Omental fat pad (tissue), 4 donors: ENCODE data around the gene RNF5. TPM values are rescaled to one million over a fixed set of nuclear protein-coding genes. Genes with fewer than 3 reads are reported as not detected.

Experiments
- ATAC-seq: fragments of 150-250 bp; one replicate; pipeline ENCODE4 v1.9.1; 2016; ENCODE audit warnings: mild to moderate bottlenecking, moderate library complexity; ENCODE audit not compliant: low FRiP score
- DNase-seq: peaks from one replicate; pipeline ENCODE4 v3.0.0-alpha.2; 2019; ENCODE audit warnings: low spot score
- CTCF ChIP-seq, 3 donors: fragments of 450-650 bp; IDR thresholded peaks; one replicate each; pipeline ENCODE4 v1.5.1; 2016 to 2017; ENCODE audit warnings: antibody characterized with exemption in 3 of 3, mild to moderate bottlenecking in 3 of 3, moderate library complexity in 2 of 3
- total RNA-seq, 4 donors: library from RNA; depleted of rRNA; stranded (reverse); fragments of >200 nt; gene quantifications; one replicate each; pipeline ENCODE4 v1.1.0, GENCODE V29; 2016

Gene RNF5
- total RNA-seq, 4 donors from 2014 or later, result 35.1 to 59.1 (median 50.6) TPM

GRCh38 chr6:32216285-32216684 is 38.1 kb downstream of the RNF5 start:
- DNase-seq, result no peak
- ATAC-seq, result no peak
- no peak for TF ChIP-seq CTCF (IDR thresholded peaks at IDR 0.05)

- no peak for ATAC-seq
- no peak for DNase-seq
- no peak for TF ChIP-seq CTCF (IDR thresholded peaks at IDR 0.05)
These were observed 38.8 kb downstream of the RNF5 start for GRCh38 chr6:32216998-32217397.

GRCh38 chr6:32218167-32218566 is 40.0 kb downstream of the RNF5 start:
- ATAC-seq (no peak), DNase-seq (no peak)
- no peak for TF ChIP-seq CTCF (IDR thresholded peaks at IDR 0.05)

GRCh38 chr6:32220021-32220420 is 41.8 kb downstream of the RNF5 start:
- TF ChIP-seq CTCF (IDR thresholded peaks at IDR 0.05), result no peak
- ATAC-seq (no peak), DNase-seq (no peak)

- no peak for TF ChIP-seq CTCF (IDR thresholded peaks at IDR 0.05)
- no peak for DNase-seq
- no peak for ATAC-seq
These were observed 44.4 kb downstream of the RNF5 start for GRCh38 chr6:32222333-32223230.

GRCh38 chr6:32223258-32224235 is 45.3 kb downstream of the RNF5 start, which contains the start of gene NOTCH4:
TSS of gene NOTCH4 (minus strand) at chr6:32224067. CDS start at chr6:32223928, 139 bp downstream.
- ATAC-seq (no peak), DNase-seq (no peak)
- no peak for TF ChIP-seq CTCF (IDR thresholded peaks at IDR 0.05)
